Lower lobe of right lung (tissue), 2 donors: ENCODE measurements around the gene EP400. TPM values are rescaled to one million over a fixed set of nuclear protein-coding genes. Genes with fewer than 3 reads are reported as not detected.
"Not testable (repeated sequence)": the region's sequence is repeated elsewhere in the genome, so short reads cannot be mapped to it uniquely, and the experiment has no call there.

Experiments
- ATAC-seq, 2 donors: fragments of 200-7000 bp; cut with Tn5 transposase; one replicate each; pipeline ENCODE4 v1.9.1; 2020 to 2022; ENCODE audit warnings: mild to moderate bottlenecking in 2 of 2, moderate library complexity in 2 of 2
- DNase-seq: peaks from one replicate; pipeline ENCODE4 v3.0.0-alpha.2; 2020
- H3K27ac ChIP-seq: fragments of 200-600 bp; one replicate; pipeline ENCODE4 v1.8.0; 2022
- H3K27me3 ChIP-seq: fragments of 200-600 bp; one replicate; pipeline ENCODE4 v1.8.0; 2022; ENCODE audit warnings: low read depth
- H3K36me3 ChIP-seq: fragments of 200-600 bp; one replicate; pipeline ENCODE4 v1.8.0; 2022; ENCODE audit warnings: mild to moderate bottlenecking
- H3K4me1 ChIP-seq: fragments of 200-600 bp; one replicate; pipeline ENCODE4 v1.8.0; 2022
- H3K4me3 ChIP-seq: fragments of 200-600 bp; one replicate; pipeline ENCODE4 v1.8.0; 2022; ENCODE audit warnings: mild to moderate bottlenecking
- H3K9me3 ChIP-seq: fragments of 200-600 bp; one replicate; pipeline ENCODE4 v1.8.0; 2022
- intact Hi-C: fragments of 100-400 bp; cut with DNase I; formaldehyde crosslinking; loops from one replicate; pipeline ENCODE4 v1.11.0; 2022
- total RNA-seq: library from RNA; stranded (reverse); fragmentation: NEBNext Ultra II Directional; extraction: Animal tissue kit (Norgen Biotek cat#: 25700); gene quantifications from one replicate; pipeline ENCODE4 v1.2.1, GENCODE V29; 2021
- TF ChIP-seq, protein P1 (sequence below): fragments of 200-600 bp; IDR thresholded peaks from one replicate; pipeline ENCODE4 v1.8.0; 2022; ENCODE audit warnings: antibody characterized with exemption, mild to moderate bottlenecking
- donor health status: DM: no; HTN: yes; CAD: no; lungs with severe emphysema.

Gene EP400
- total RNA-seq, 1 donor from 2014 or later, result 46.2 TPM

DNA sequence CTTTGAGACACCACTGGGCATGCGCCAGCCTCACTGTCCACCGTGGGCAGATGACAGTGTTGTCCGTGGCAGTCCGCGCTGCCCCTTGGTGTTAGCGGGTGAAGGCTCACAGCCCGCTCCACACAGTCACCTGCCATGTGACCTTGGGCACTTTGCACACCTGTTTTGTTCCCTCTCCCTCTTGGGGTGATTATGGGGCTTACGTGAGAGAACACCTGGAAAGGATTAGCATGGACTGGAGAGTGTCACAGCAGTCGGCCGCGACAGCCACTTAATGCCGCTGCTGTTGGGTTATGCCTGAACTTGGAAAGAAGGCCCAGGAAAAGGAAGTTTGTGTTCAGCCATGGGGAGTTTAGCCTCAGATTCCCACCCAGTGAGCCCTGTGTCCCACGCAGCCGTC is 100.1 kb downstream of the EP400 start:
- intact Hi-C loops, result no loop called here
- DNase-seq (no peak), ATAC-seq (no peak)
- no peaks in the 10 kb centered on the region for H3K4me1 ChIP-seq
- peaks cover 99% of the 10 kb centered on the region for H3K36me3 ChIP-seq
- H3K4me3 ChIP-seq, result no peak overlapping the region
- H3K9me3 ChIP-seq, result no peaks in the 10 kb centered on the region
- TF ChIP-seq, protein P1, sequence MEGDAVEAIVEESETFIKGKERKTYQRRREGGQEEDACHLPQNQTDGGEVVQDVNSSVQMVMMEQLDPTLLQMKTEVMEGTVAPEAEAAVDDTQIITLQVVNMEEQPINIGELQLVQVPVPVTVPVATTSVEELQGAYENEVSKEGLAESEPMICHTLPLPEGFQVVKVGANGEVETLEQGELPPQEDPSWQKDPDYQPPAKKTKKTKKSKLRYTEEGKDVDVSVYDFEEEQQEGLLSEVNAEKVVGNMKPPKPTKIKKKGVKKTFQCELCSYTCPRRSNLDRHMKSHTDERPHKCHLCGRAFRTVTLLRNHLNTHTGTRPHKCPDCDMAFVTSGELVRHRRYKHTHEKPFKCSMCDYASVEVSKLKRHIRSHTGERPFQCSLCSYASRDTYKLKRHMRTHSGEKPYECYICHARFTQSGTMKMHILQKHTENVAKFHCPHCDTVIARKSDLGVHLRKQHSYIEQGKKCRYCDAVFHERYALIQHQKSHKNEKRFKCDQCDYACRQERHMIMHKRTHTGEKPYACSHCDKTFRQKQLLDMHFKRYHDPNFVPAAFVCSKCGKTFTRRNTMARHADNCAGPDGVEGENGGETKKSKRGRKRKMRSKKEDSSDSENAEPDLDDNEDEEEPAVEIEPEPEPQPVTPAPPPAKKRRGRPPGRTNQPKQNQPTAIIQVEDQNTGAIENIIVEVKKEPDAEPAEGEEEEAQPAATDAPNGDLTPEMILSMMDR, result no peak
- H3K27ac ChIP-seq, result no peak overlapping the region
- H3K27me3 ChIP-seq, result no peaks in the 10 kb centered on the region

GRCh38 chr12:132051718-132052117 is 102.0 kb downstream of the EP400 start:
- H3K9me3 ChIP-seq, ATAC-seq, H3K4me3 ChIP-seq, DNase-seq, H3K27me3 ChIP-seq, H3K4me1 ChIP-seq, H3K27ac ChIP-seq, intact Hi-C loops: not testable (repeated sequence)
- H3K36me3 ChIP-seq, result peaks cover 94% of the 10 kb centered on the region

DNA sequence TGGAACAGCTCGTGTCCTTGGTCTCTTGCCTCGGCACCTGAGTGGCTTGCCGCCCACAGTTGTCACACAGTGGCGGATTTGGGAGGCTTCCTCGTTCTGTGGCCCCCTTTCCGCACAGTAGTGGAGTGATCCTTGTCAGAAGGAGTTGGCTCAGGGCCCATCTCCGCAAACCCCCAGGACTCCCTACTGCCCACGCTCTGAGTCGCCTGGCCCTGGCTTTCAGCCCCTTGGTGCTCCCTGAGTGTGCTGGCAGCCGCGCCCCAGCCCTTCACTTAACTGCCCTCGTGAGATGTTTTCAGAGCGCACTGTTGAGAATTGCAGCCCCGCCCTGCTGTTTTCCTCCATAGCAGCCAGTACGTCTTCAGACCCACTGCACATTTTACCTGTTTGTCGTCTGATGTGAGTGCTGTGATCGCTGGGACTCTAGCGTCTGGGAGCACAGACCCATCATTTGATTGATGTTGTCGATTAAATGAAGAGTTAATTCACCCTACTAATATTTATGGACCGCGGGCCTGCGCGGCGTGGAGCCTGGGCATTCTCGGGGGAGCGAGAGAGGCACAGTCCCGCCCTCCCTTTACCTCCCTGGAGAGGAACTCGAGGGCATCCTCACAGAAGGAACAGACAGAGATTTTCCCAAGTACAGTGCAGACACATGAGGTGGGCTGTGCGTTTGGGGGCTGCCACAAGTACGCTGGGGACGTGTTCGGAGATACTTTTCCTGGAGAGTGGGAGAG is 102.6 kb downstream of the EP400 start:
- Histone ChIP-seq H3K4me3 (no peak overlapping the region), H3K9me3 (no peaks in the 10 kb centered on the region), H3K4me1 (no peaks in the 10 kb centered on the region), H3K27ac (no peak overlapping the region), H3K27me3 (no peaks in the 10 kb centered on the region), H3K36me3 (peaks cover 95% of the 10 kb centered on the region)
- TF ChIP-seq, protein P1, result no peak
- intact Hi-C loops, result no loop called here
- ATAC-seq, result no peak
- no peak for DNase-seq

GRCh38 chr12:132053338-132054330 is 103.9 kb downstream of the EP400 start:
- Histone ChIP-seq H3K27me3 (no peaks in the 10 kb centered on the region), H3K4me1 (no peaks in the 10 kb centered on the region), H3K36me3 (peaks cover 96% of the 10 kb centered on the region), H3K4me3 (no peak overlapping the region), H3K9me3 (no peaks in the 10 kb centered on the region), H3K27ac (no peak overlapping the region)
- intact Hi-C loops, result no loop called here
- TF ChIP-seq, protein P1, result no peak
- DNase-seq (no peak), ATAC-seq (peak in 1 of 2 donors; percentile 39)

DNA sequence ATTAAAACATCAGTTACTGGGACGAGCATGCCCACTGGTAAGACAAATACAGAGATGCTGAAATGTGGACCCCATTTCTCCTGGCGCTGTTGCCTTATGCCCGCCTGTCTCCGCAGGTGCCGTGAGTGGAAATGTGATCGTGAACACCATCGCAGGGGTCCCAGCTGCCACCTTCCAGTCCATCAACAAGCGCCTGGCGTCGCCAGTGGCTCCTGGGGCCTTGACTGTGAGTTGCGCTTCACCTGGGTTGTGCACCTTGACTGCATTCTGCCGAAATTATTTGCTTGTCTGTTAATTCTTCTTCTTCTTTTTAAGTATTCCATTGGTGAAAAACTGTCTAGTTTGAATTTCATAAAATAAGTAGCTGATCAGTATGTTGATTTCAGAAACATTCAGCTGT is 105.2 kb downstream of the EP400 start:
- no peak overlapping the region for H3K27ac ChIP-seq
- H3K4me1 ChIP-seq, result no peaks in the 10 kb centered on the region
- TF ChIP-seq, protein P1, result no peak
- no peaks in the 10 kb centered on the region for H3K27me3 ChIP-seq
- intact Hi-C loops, result no loop called here
- peaks cover 96% of the 10 kb centered on the region for H3K36me3 ChIP-seq
- H3K4me3 ChIP-seq, result no peak overlapping the region
- DNase-seq (no peak), ATAC-seq (no peak)
- H3K9me3 ChIP-seq, result no peaks in the 10 kb centered on the region
